NCI-H2081 treated with DMSO at 0.1 percent for 48 hours (cell line): ENCODE measurements around the gene BCL11B.
"Not testable (repeated sequence)": the region's sequence is repeated elsewhere in the genome, so short reads cannot be mapped to it uniquely, and the experiment has no call there.

Experiments
- DNase-seq: peaks from one replicate; lab custom pipeline; 2025; lab: John Stamatoyannopoulos, UW

The BCL11B gene

GRCh38 chr14:99239661-99240092, 32.3 kb downstream of the BCL11B start:
- no peak for DNase-seq

DNA sequence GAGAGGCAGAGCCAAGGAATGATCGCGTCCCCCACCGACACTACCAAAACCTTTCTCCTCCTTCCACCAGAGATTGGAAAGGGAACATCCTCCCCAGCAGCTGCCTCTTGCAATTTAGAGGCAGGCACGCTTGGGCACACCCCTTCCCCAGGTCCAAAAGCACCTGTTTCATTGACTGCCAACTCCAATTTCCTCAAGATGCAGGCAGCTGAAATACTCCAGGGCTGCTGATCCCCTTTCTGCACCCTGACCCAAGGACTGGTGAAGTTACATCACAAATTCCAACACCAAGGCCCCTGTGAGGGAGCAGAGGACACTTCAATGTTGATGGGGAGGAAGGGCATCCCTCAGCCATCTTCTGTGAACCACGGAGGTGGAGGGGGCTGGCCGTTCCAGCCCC, 33.8 kb downstream of the BCL11B start:
- DNase-seq: no peak

- no peak for DNase-seq
These were observed 34.7 kb downstream of the BCL11B start for GRCh38 chr14:99237288-99237687.

DNA sequence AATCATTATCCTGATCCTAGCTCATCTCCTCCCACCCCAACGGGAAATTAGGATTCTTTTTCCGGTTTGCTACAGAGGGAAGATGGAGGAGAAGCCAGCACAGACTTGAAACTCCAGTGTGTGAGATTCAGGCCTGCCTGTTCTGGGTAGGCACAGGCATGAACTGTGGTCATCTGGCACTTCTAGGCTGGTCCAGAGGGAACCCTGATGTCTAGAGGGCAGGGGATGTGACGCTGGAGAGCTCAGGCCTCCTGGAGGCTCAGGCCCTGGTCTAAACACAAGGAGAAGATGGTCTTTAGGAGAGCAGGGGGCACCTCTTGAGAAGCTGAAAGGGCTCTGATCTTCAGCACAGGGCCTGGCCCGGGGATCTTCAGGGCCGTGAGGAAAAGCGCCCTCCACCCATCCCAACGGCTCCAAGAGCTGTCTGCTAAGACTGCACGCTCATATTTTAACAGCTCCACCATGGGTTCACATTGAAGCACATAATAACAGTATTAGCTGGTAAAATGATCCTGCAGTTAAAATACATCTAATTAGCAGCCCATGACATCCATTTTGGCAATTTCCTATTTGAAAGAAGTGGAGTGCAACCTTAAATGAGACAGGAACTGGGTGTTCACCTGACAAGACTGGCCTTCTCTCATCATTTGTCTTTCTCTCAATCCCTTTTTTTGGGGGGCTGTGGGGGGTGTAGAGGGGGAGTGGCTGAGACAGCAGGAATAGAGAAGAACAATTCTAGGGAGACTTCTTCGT, 35.4 kb downstream of the BCL11B start:
- DNase-seq: no peak

- no peak for DNase-seq
These were observed 36.2 kb downstream of the BCL11B start for GRCh38 chr14:99235582-99236320.

GRCh38 chr14:99234961-99235571, 36.9 kb downstream of the BCL11B start:
- no peak for DNase-seq

GRCh38 chr14:99234355-99234754, 37.6 kb downstream of the BCL11B start:
- DNase-seq: no peak

- DNase-seq: no peak
These were observed 38.6 kb downstream of the BCL11B start for GRCh38 chr14:99233222-99234035.

DNA sequence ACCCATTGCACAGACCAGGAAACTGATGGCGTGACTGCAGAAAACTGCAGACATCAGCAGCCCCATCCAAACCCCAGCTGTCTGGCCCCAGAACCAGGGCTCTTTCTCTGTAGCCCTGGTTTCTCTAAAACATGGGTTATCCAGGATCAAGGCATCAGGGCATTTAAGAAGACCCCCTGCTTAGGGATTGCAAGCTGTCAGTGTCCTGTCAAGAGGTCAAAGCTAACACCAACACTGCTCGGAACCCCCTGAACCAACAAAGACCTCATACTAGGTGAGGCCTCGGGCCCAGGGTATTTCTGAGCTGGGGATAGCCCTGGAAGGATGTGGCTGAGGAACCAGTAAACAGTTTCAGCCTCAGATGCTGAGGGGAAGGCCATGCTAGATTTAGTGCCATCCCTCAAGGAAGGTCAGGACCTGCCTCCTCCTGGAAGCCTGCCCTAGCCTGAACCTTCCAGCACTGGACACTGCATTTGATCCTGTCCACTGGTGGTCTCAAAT, 39.2 kb downstream of the BCL11B start:
- DNase-seq: no peak

GRCh38 chr14:99231850-99232713, 39.9 kb downstream of the BCL11B start:
- DNase-seq: no peak

DNA sequence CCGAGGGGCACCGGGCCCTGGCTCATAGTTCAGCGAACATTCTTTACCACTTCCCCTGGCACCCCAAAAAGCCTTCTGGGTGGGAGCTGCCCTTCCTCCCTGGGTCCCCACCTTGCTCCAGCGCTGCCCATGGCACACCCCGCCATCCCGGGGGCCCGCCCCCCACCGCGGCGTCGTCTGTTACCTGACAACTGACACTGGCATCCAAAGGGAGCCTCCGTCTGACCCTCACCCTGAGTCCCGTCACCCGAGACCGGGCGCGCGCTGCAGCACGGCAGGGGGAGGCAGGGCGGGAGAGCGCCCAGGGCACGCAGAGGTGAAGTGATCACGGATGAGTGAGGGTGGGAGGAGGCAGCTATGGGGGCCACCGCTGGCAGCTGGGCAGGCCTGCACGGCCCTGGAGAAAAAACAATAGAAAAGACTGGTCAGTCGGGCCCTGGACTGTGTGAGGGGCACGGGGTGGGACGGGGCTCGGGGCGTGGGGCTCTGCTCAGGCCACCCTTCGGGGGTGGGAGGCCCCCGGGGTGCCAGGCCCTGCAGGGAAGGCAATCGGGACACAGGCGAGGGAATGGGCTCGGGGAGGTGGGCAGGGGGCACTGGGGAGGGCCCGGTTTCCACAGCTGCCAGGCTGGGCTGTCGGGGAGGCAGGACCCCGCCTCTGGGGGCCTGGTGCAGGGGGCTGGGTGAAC, 40.7 kb downstream of the BCL11B start:
- DNase-seq: no peak

DNA sequence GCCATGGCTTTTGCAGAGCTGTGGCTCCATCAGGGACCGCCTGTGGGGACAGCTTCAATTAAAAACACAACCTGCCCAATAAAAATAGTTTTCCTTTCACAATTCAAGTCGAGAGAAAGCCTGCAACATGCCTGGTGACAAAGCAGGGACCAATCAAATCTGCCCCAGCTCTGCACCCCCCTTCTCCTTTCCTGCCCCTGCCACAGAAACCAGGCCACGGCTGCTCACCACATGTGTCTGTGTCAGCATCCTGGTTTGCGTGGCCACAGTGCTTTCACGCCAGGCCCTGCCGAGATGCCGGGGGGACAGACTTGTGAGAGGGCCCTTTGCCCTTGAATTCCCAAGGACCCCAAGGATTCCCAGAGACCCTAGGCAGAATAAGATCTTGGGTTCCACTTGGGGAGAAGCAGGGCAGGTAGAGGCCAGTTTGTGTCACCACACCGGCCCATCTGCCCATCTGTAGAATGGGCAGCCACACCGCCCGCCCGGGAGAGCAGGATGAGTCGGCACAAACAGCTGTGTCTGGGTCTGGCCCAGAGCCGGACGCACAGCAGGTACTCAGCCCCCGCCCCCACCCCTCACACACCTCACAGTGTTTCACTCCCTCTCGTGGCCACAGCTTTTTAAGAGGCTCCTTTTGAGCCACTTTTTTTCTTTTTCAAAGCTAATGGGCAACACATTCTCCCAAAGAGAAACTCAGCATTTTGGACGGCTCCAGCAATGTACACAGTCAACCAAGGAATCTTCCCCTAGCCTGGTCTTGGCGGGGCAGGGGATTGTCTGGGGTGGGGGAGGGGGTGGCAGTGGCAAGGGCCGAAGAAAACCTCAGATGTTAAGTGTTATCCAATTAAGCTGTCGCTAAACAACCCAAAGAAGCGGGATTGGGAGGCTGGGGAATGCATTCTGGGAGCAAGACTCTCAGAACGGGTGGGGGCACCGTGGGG, 41.5 kb downstream of the BCL11B start:
- DNase-seq: no peak

DNA sequence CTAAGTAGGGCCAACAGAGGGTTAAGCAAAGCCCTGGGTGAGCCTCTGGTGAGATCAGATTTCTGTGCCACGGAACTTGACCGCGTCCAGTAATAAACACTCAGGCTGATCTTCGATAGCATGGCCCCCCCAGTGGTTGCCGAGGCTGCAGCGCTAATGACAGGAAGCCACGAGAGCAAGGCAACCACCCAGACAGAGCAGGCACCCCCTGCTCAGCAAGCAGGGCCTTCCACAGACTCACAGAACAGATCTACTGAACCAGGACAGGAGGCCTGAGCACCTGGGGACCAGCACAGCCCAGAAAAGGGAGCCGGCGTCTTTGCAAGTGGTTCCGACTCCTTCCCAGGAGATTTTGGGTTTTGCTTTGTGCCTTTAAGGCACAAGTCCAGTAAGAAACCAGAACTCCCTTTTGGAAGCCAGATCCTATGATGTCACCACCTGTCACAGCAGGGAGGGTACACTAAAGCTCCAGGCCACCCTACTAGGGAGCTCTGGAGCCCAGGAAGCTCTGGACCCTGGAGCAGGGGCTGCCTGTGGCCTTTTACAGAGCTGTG, 42.3 kb downstream of the BCL11B start:
- DNase-seq: no peak

DNA sequence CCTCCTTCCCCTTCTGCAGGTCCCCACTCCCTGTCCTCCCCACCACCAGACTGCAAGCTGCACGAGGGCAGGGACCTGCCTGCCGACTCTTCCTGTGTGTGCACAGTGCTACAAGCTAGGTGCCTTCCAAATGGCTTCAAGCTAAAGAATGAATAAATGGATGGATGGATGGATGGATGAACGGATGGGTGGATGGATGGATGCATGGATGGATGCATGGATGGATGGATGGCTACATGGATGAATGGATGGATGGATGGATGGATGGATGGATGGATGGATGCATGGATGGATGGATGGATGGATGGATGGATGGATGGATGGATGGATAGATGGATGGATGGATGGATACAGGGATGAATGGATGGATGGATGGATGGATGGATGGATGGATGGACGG, 43.2 kb downstream of the BCL11B start:
- not testable (repeated sequence) for DNase-seq

GRCh38 chr14:99226687-99227086, 45.3 kb downstream of the BCL11B start:
- no peak for DNase-seq

DNA sequence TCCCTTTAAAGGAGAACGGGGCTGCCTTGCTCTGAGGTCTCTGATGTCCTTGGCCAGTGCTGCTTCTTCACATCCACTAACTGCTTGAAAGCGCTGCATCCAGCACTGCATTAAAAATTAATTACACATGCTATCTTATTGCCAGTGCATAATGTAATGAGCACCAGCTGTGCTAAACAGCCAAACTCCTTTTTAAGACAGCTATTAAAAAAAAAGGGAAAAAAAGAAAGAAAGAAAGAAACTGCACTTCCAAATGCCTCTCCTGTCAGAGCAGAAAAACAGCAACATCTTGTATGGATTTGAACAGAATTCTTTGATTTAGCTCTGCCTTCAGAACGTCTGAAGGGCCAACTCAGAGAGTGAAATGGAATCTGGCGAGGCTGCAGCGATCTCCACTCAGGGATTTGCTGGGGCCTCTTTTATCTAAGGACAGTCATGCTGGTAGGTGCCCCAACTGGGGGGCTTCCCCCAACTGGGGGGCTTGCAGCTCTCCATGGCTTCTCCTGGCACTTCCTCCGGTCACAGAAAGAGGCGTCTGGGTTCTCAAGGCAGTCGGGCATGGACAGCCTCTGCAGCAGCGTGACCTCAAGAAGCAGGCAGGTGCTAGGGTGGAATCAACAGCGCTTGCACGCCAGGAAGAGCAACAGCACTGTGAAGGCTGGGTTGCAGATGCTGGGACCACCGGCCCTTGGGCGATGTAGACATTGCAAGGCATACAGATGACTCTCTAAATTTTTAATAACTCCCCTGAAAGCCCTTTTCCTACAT, 46.4 kb downstream of the BCL11B start:
- DNase-seq: no peak

DNA sequence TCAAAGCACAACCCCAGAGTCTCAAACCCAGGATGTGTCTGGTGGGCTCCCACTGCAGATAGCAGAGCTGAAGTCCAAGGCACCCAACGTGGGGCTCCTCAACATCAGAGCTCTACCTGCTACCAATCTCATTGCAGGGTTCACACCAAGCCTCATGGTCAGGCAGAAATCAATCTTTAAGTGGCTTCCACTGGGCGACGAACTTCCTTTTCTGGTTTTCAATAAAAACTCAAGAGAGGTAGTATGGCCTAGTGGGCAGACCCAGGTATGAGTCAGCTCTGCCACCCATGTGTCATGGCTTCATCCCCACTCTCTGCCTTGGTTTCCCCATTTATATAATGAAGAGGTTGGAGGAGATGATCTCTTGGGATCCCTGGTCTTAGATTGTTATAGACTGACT, 47.0 kb downstream of the BCL11B start:
- no peak for DNase-seq
